ENCODE results near the gene ADAMTS4.
"Not testable (repeated sequence)": the region's sequence is repeated elsewhere in the genome, so short reads cannot be mapped to it uniquely, and the experiment has no call there.

ADAMTS4 gene, protein sequence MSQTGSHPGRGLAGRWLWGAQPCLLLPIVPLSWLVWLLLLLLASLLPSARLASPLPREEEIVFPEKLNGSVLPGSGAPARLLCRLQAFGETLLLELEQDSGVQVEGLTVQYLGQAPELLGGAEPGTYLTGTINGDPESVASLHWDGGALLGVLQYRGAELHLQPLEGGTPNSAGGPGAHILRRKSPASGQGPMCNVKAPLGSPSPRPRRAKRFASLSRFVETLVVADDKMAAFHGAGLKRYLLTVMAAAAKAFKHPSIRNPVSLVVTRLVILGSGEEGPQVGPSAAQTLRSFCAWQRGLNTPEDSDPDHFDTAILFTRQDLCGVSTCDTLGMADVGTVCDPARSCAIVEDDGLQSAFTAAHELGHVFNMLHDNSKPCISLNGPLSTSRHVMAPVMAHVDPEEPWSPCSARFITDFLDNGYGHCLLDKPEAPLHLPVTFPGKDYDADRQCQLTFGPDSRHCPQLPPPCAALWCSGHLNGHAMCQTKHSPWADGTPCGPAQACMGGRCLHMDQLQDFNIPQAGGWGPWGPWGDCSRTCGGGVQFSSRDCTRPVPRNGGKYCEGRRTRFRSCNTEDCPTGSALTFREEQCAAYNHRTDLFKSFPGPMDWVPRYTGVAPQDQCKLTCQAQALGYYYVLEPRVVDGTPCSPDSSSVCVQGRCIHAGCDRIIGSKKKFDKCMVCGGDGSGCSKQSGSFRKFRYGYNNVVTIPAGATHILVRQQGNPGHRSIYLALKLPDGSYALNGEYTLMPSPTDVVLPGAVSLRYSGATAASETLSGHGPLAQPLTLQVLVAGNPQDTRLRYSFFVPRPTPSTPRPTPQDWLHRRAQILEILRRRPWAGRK

GRCh38 chr1:161198897-161199431 lies at the start of gene ADAMTS4:
Gene ADAMTS4, minus strand, starts transcription at chr1:161199054. Its CDS starts 427 bp downstream, at chr1:161198627.
- DNase-seq (ENCODE audit: low read depth in 2 of 2): no peak

GRCh38 chr1:161244888-161245287 lies 46.0 kb upstream of the ADAMTS4 start:
- no peak for DNase-seq (ENCODE audit: low read depth in 2 of 2)

DNA sequence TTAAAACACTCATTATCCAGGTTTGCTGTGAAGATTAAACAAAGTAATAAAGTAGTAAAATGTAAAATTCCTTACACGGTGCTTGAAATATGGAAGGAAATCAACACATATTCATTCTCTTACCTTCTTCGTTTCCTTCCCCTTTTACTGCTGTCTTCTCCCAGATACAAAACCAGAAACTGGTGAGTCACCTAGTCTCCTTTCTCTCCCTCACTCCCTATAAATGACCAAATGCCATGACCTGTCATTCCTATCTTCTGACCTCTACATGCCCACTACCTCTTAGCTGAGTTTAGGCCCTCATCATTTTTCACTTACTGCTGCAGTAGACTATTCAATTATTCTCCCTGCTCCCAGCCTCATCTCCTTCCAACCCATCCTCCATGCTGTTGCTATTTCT lies 43.5 kb upstream of the ADAMTS4 start:
- DNase-seq (ENCODE audit: low read depth in 2 of 2): no peak

GRCh38 chr1:161241682-161242081 lies 42.8 kb upstream of the ADAMTS4 start:
- DNase-seq (ENCODE audit: low read depth in 2 of 2): no peak

- no peak for DNase-seq (ENCODE audit: low read depth in 2 of 2)
Measured at GRCh38 chr1:161238039-161238473, 39.2 kb upstream of the ADAMTS4 start, which contains the start of gene NR1I3. Gene NR1I3, minus strand, starts transcription at chr1:161238203. Its CDS starts 1,638 bp downstream, at chr1:161236565.

DNA sequence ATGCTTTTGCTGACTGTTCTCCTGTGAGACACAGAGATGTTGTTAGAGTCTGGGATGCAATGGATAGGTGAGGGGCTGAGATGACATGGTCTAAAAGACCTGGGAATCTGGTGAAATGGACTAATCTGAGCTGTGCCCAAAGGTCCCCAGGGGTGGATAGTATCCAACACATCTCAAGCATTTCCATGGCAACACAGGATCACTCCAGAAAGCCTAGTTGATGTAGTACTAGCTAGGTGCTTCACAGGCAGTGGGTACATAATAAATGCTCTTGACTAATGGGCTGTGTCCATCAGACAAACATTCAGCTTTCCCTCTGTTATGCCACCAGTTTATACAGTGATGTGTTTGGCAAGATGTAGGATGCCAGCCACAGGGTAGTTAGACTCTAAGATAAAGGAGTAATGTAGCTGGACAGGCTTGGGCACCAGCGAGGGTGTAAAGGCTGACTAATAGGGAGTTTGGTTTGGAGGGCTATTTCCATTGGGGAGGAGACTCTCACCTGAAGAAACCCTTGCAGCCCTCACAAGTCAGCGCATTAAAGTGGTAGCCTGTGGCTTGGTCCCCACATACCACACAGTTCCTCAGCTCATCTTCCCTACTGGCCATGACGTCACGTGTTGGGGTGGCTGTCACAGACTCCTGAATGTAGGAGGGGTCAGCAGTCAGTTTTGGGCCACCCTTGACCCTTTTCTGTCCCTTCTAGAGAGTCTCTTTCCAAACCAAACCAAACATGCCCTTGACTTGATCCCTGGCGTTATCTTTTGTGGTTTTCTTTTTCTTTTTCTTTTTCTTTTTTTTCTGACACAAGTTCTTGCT lies 37.3 kb upstream of the ADAMTS4 start:
- no peak for DNase-seq (ENCODE audit: low read depth in 2 of 2)

DNA sequence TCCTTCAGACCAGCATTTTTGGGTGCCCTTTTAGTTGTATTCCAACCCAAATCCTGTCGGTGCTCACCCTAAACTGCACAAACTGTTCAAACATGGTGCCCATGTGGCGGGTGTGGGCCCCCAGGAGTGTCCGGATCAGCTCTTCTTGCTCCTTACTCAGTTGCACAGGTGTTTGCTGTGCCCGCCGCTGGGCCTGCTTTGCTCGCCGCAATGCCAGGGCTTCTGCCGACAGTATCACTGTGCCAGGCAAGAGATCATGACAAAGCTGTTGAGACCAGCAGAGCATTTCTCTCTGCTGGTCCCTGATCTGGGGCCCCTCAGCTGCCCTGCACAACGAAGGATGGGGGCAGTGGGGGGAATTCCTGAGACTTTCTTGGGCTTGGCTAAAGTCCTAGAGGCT lies 34.2 kb upstream of the ADAMTS4 start:
- DNase-seq (ENCODE audit: low read depth in 2 of 2): no peak

DNA sequence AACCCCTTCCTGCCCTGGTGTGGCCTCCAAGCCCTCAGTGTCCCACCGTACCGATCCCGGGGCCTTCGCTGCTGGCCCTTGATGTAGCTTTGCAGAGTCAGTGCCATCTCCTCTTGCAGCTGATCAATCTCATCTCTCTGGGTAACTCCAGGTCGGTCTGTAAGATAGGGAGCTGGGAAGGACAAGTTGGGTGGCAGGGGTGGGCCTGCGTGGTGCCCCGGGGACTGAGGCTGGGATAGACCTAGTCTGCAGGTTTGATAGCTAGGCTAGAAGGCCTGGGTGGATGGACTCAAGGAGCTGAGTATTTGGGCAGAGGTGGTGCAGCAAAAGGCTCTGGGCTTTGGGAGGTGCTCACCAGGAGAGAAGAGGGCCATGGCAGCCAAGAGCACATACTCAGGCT lies 31.9 kb upstream of the ADAMTS4 start:
- DNase-seq (ENCODE audit: low read depth in 2 of 2): no peak

DNA sequence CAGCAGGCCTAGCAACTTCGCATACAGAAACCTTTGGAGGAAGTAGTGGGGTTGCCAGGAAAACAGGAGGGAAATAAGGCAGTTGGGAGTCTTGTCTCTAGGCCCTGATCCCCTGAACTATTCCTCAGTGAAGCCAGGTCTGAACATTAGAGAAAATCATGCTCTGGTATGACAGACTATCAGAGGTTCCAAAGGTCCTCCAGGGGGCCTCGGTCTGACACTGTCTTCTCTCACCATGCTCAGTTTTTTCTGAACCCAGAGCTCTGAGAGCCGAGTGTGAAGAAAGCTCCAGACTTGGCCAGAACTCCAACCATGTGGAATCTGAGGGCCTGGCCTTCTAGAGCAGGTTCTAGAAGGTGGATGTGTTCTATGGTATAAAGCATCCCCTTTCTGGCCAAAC lies 31.0 kb upstream of the ADAMTS4 start:
- DNase-seq (ENCODE audit: low read depth in 2 of 2): no peak

- DNase-seq (ENCODE audit: low read depth in 2 of 2): no peak
Measured at GRCh38 chr1:161228032-161228431, 29.2 kb upstream of the ADAMTS4 start.

DNA sequence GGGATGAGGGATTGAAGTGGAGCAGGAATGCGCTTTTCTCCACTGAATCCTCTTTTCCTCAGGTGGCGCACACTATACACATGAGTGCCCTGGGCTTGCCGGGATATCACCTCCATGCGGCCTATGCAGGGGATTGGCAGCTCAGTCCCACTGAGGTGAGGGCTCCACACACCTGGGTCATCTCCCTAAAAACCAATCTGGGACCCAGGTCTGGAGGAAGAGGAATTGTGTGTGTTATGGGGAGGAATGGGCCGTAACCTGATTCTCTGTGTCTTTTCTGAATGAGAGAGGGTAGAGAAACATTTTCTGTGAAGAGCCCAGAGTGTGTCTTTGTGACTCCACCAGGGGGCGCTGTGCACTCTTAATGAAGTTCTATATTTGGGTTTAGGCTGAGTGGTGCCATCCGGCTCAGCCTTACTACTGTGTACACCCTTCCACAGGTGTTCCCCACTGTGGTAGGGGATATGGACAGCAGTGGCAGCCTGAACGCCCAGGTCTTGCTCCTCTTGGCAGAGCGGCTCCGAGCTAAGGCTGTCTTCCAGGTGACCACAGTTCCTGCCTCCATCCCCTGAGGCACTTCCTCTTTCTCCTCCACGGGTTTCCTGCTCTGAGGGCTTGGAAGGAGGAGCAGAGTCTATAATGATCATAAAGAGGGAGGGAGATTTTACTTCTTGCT lies 28.5 kb upstream of the ADAMTS4 start:
- peak; percentile 73 to 83 for DNase-seq (ENCODE audit: low read depth in 2 of 2)

DNA sequence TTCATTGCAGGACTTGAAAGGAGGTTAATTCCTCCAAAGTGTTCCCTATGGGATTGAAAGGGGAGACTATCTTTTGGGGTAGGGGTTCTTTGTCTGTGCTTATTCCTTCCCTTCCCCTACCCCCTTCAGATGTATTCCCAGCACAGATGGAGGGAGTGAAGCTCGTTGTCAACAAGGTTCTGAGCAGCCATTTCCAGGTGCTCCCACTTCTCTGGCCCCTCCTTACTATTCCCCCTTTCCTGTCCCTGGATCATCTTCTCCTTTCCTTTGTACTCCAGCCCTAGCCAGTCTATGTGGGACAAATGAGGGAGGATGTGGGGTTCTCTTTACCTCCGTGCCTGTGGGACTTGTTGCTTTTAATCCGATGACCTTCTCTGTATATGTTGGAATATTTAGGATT lies 27.9 kb upstream of the ADAMTS4 start:
- no peak for DNase-seq (ENCODE audit: low read depth in 2 of 2)

GRCh38 chr1:161226320-161226711 lies 27.5 kb upstream of the ADAMTS4 start:
- no peak for DNase-seq (ENCODE audit: low read depth in 2 of 2)

GRCh38 chr1:161225534-161226319 lies 26.9 kb upstream of the ADAMTS4 start, which contains the start of gene TOMM40L:
Gene TOMM40L, plus strand, starts transcription at chr1:161226060. Its CDS starts 430 bp downstream, at chr1:161226490.
- peak; percentile 64 to 76 for DNase-seq (ENCODE audit: low read depth in 2 of 2)

DNA sequence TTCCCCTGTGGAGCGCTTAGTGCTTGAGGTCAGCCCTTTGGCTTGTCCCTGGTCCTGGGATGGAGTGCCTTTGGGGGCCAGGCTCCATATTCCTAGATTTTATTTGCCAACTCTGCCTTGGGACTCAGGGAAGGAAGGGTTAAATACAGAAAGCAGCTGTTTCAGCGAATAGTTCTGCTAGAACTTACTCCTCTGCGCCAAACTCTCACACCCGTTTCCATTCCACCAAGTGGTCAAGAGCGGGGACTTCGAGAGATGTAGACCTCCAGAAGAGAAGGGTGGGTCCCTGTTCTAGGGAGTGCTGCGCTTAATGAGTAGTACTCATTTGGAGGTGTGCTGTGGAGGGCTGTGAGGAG lies 26.3 kb upstream of the ADAMTS4 start:
- DNase-seq (ENCODE audit: low read depth in 2 of 2): no peak

GRCh38 chr1:161224695-161225087 lies 25.8 kb upstream of the ADAMTS4 start:
- DNase-seq (ENCODE audit: low read depth in 2 of 2): not testable (repeated sequence)

GRCh38 chr1:161223805-161224694 lies 25.2 kb upstream of the ADAMTS4 start:
- no peak for DNase-seq (ENCODE audit: low read depth in 2 of 2)

DNA sequence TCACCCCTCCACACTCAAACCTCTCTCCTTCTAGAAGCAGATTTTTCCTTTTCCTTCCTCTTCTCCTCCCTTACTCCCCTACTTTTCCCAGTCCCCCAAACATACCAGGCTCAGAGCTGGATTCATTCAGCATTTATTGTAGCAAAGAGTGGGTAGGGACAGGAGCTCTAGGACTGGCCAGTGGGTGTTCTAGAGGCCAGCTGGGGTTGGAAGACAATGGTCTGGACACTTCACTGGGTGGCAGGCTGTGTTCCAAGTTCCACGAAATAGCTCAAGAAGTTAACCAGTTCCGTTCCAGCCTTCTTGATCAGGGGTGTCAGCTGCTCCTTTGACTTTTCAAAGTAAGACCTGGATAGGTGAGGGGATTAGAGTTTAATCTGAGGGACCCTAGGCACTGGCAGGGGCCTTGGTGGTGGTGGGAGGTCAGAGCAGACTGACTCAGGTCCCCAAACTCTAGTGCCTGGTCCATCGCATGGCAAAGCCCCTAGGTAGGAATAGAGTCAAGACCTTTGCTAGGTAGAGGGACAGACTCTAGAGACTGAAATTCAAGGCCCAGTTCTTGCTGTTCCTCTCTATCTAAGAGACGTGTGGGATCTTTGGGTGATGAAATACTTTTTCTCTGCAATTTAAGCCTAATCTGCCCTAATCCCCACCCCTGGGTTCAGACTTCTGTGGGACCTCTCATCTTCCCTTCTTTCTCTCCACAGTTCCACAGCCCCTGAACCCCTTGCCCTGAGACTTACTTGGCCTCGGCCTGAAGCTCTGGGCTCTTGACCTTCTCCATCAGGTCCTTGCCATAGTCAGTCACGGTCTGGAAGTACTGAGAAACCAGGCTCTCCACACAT lies 23.5 kb upstream of the ADAMTS4 start:
- DNase-seq (ENCODE audit: low read depth in 2 of 2): no peak
